Muscle of back (tissue), 13 donors: ENCODE results near the gene SPIN2A. TPM values are rescaled to one million over a fixed set of nuclear protein-coding genes. Genes with fewer than 3 reads are reported as not detected.
"Not testable (repeated sequence)": the region's sequence is repeated elsewhere in the genome, so short reads cannot be mapped to it uniquely, and the experiment has no call there.

ENCODE experiments used
- DNase-seq, 3 donors: peaks; one replicate each; pipeline versions ENCODE4 v3.0.0 to v3.0.0-alpha.2; 2013
- long read RNA-seq, 9 donors: transcript quantifications; one replicate each; lab custom pipeline, GENCODE V29; 2026
- polyA plus RNA-seq, 10 donors: library from polyadenylated mRNA; unstranded; fragments of 120-200 nt; gene quantifications; one replicate each; pipeline ENCODE4 v1.2.1, GENCODE V29; 2013; ENCODE audit not compliant: insufficient read length in 10 of 10

SPIN2A gene
- 1 to 10 TPM; 2.1 to 5.3 (median 3.9) TPM for polyA plus RNA-seq
- long read RNA-seq, donor 1, partial matches to known transcripts, result 0 of 2 reads
- long read RNA-seq, donor 1, other reads (novel, unspliced or antisense), result 0 of 2 reads
- long read RNA-seq, donor 2, partial matches to known transcripts, result 0 of 1 reads
- long read RNA-seq, donor 2, other reads (novel, unspliced or antisense), result 0 of 1 reads
- long read RNA-seq, donor 3, result 0 reads
- long read RNA-seq, donor 4, partial matches to known transcripts, result 0 of 3 reads
- long read RNA-seq, donor 4, other reads (novel, unspliced or antisense), result 0 of 3 reads
- long read RNA-seq, donor 5, result 0 reads
- long read RNA-seq, donor 6, partial matches to known transcripts, result 0 of 3 reads
- long read RNA-seq, donor 6, other reads (novel, unspliced or antisense), result 0 of 3 reads
- long read RNA-seq, donor 7, partial matches to known transcripts, result 0 of 2 reads
- long read RNA-seq, donor 7, other reads (novel, unspliced or antisense), result 0 of 2 reads
- long read RNA-seq, donor 8, result 0 reads
- long read RNA-seq, donor 9, result 0 reads

DNA sequence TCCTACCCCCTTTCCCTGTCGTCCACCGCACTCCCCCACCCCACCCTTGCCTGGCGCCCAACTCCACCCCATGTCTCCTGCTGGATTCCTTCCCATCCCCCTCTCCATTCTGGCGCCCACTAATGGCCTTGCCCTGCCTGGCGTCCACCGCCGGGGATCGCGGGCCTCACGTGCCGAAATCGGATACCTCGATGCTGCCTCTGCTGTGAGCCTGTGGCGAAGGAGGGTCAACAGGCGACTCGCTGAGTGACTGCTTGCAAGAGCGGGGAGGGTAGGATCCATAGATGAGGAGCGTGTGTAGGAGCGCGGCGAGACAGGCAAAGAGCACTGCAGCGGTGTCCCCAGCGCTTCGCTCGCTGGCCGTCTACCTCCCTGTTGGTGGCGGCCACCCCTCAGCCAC is at the start of gene SPIN2A:
Gene SPIN2A (minus strand): TSS at position 325 of the 400 bp plus-strand sequence. CDS start 800 bp downstream, outside the sequence.
- peak; percentile 8 to 67 (median 16) for DNase-seq

DNA sequence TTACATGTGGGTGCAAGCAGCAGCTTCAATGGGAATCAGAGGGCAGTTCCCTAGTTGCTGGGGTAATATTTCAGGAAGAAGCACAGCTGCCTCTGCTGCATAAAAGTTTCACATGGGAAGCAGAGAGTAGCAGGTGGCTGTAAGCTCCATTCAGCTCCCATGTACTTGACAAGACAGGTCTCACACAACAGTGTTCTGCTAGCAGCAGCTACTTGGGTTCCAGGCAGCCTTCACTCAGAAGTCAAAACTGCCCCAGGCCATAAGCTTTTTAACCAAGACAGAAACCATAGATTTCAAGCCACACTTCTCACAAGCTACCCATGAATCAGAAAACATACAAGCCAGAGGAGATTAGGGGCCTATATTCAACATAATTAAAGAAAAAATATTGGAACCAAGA is 41.4 kb upstream of the SPIN2A start:
- DNase-seq, result no peak

GRCh38 chrX:57177070-57177469 is 39.9 kb upstream of the SPIN2A start:
- no peak for DNase-seq

DNA sequence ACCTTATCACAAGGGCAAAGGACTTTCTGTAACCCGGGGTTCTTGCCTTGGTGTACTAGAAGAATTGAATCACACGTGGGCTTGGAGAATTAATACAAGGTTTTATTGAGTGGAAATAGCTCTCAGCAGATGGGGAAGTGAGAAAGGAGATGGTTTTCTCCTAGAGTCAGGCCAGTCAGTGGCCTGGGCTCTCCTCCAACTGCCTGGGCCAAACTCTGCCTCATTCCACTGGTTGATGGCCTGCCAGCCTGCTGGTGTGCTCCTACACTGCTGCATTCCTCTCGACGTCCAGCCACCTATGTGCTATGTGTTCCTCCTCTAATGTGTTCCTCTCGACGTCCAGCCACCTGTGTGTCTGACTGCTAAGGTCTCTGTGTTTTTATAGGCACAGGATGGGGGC is 35.3 kb upstream of the SPIN2A start:
- DNase-seq, result no peak

DNA sequence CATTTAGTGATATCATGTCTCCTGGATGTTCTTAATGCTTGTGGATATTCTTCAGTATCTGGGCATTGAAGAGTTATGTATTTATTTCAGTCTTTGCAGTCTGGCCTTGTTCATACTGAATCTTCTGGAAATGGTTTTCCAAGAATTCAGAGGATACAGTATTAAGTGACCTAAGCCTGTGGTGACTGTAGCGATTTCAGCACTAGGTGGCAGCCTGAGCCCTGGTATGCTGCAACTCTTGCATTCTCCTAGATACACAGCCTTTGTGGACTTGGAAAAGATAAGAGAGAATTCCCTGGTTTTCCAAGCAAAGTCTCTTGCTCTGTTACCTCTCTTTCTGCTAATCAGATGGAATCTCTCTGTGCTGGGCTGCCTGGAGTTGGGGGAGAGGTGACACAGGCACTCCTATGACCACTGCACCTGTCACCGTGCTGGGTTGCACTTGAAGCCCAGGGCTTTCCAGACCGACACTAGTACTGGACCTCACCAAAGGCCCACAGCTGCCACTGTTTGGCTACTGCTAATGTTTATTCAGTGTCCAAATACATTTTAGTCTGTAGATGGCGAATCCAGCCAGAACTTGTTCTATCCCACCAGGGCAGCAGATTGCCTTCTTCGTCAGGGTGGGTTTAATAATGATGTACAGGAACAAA is 19.3 kb upstream of the SPIN2A start:
- peak in 2 of 3 donors; percentile 10 to 42 for DNase-seq

- no peak for DNase-seq
Observed at GRCh38 chrX:57155171-57155570, 18.0 kb upstream of the SPIN2A start.

- DNase-seq, result not testable (repeated sequence)
Observed at GRCh38 chrX:57152222-57152621, 15.0 kb upstream of the SPIN2A start.

- DNase-seq, result no peak
Observed at GRCh38 chrX:57138674-57139073, 1.5 kb upstream of the SPIN2A start.

DNA sequence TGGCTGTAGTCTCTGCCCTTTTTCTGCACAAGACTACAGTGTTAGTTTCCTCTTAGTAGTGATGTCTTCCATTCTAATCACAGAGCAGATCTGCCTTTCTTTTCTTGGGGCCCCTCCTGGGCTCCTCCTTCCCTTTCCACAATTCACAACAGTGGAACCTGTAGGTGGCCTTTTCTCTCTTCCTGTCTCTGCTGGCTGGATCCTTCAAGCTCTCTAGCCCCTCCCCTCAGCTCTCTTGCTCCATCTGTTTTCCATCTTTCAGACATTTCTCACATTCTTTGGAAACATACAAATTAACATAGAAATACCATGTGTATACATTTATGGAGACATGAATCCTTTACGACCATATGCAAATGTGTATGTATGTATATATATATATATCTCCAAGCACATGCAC is 304 bp upstream of the SPIN2A start:
- DNase-seq, result peak; percentile 26 to 80 (median 41)

DNA sequence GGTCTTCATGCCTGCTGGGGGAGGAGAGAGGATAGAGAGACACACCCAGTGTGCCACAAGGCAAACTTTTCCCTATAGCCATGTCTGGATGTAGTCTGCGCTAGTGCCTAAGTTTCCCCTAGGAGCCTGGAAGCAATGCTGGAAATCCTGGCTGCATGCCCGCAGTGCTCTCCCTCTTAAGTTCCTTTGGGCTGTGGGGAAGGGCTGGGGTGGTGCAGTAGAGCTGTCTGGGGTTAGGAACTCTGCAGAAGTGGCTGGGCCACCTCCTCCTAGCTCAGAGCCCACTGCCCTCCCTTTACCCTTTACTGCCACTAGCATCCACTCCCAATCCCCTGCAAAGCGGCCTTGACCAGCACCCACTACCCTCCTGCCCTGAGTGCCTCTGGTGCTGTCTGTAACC is 608 bp downstream of the SPIN2A start:
- peak in 2 of 3 donors; percentile 2 to 40 for DNase-seq

GRCh38 chrX:57135287-57135686 is 1.9 kb downstream of the SPIN2A start:
- DNase-seq, result no peak

DNA sequence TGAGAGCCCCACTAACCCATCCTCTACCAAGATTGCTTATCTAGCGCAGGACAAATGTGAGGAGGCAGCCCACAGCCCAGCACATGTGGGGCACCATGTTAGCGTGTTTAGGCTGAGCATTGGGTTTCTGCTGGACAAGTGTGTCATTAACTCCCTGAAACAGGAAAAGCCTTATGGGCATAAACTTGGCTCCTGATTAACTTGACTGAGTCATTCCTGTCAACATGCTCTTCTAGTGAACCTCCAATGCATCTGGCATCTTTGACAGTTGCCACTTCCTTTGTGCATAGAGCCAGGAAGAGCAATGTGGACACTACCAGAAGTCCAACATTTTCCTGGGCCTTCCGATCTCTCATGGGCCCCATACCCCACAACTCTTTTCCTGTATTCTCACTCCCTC is 2.5 kb downstream of the SPIN2A start:
- no peak for DNase-seq

DNA sequence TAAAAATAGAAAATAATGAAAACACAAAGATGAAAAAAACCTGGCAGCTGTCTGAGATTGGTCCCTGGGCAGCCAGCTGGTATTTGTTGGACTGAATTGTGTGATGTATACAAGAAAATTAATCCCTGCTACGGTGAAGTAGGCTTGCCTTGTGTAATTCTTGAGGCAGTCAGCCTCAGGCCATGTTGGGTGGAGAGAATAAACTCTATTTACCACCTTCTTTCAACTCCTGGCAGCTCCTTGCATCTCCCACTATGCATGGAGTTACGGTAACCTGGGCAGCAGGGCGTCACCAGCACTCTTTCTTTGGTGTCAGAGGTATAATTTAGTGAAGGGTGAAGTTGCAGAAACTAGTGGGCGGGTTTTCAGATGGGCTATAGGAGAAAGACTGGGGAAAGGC is 3.5 kb downstream of the SPIN2A start:
- DNase-seq, result no peak

GRCh38 chrX:57133284-57133683 is 3.9 kb downstream of the SPIN2A start:
- DNase-seq, result not testable (repeated sequence)

GRCh38 chrX:57132046-57132445 is 5.2 kb downstream of the SPIN2A start:
- DNase-seq, result no peak

DNA sequence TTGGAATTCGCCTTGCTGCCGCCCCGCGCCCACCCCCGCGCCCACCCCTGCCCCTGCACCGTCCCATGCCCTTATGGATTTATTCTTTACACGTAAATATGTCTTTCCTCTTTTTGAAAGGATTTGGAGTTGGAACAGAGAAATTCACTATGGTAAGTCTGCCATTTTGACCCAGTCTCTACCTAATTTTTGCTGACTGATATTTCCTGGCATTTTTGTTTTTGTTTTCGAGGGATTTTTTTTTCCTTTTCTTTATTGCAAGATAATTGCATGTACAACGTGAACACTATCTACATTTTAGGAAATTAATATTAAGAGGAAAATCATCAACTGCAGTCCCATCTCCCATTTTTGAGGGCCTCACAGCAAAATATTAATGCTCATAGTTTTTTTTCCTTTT is 15.4 kb downstream of the SPIN2A start:
- no peak for DNase-seq

DNA sequence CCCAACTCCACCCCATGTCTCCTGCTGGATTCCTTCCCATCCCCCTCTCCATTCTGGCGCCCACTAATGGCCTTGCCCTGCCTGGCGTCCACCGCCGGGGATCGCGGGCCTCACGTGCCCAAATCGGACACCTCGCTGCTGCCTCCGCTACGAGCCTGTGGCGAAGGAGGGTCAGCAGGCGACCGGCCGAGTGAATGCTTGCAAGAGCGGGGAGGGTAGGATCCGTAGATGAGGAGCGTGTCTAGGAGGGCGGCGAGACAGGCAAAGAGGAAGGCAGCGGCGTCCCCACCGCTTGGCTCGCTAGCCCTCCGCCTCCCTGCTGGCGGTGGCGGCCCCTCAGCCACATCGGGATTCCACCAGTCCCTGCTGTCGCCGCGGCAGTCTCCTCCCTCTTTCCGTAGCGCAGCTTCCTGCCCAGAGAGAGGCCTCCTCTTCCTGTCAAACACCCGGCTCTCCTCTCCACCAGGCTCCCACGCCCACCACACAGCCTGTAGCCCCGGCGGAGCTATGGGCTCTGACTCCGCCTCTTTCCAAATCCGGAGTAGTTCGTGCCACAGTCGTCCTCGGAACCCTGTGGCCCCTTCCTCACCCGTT is 15.9 kb downstream of the SPIN2A start, which contains the start of gene SPIN2B:
Gene SPIN2B (minus strand): TSS at position 387 of the 594 bp plus-strand sequence.
- DNase-seq, result peak; percentile 77 to 91 (median 81)

DNA sequence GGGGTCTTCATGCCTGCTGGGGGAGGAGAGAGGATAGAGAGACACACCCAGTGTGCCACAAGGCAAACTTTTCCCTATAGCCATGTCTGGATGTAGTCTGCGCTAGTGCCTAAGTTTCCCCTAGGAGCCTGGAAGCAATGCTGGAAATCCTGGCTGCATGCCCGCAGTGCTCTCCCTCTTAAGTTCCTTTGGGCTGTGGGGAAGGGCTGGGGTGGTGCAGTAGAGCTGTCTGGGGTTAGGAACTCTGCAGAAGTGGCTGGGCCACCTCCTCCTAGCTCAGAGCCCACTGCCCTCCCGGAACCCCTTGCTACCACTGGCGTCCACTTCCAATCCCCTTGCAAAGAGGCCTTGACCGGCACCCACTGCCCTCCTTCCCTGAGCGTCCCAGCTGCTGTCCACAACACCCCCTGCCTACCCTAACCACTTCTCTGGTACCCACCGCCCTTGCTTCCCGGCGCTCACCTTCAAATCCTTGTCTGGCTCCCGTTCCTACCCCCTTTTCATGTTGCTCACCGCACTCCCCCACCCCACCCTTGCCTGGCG is 16.5 kb downstream of the SPIN2A start:
- peak in 2 of 3 donors; percentile 8 to 42 for DNase-seq

GRCh38 chrX:57119416-57119815 is 17.8 kb downstream of the SPIN2A start:
- DNase-seq, result no peak

DNA sequence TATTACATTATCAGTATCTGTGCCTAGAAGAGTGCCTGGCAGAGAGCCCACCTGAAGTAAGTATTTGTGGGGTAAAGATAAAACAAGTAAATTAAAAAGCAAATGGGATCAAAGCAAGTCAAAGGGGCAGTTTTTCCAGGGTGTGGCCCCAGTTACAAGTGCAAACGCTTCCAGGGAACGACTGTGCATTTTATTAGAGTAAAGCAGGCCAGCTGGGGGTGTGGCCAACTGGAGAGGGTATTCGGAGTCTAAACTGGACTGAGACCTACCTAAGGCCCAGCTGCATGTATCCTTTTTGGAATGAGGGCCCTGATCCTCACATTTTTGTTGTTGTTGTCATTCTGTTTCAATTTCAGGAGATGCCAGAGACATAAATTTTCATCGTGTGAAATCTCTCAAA is 19.6 kb downstream of the SPIN2A start:
- not testable (repeated sequence) for DNase-seq

- no peak for DNase-seq
Observed at GRCh38 chrX:57104921-57105398, 32.2 kb downstream of the SPIN2A start.

- DNase-seq, result no peak
Observed at GRCh38 chrX:57104406-57104805, 32.8 kb downstream of the SPIN2A start.
